Measurements from ENCODE around the gene H19. TPM values are rescaled to one million over a fixed set of nuclear protein-coding genes. Genes with fewer than 3 reads are reported as not detected.

The H19 gene

Small RNAs within 50 kb of the gene (small RNA-seq; reads per million reads assigned to genes)
- gene RF01972 = not detected
- not detected for gene RF01973
